ENCODE results near the gene MRPL38. TPM values are rescaled to one million over a fixed set of nuclear protein-coding genes. Genes with fewer than 3 reads are reported as not detected.
"Not testable (repeated sequence)": the region's sequence is repeated elsewhere in the genome, so short reads cannot be mapped to it uniquely, and the experiment has no call there.

MRPL38 gene
- total and polyA plus RNA-seq, 8 donors: 40.6 to 95.8 (median 53.8) TPM

GRCh38 chr17:75853433-75853832 lies 51.3 kb downstream of the MRPL38 start:
- Histone ChIP-seq H3K9me3 (no peaks in the 10 kb centered on the region), H3K4me3 (peak overlapping the region in 1 of 4 donors; percentile 54), H3K27me3 (no peaks in the 10 kb centered on the region), H3K27ac (peak overlapping the region in 2 of 4 donors; percentile 98 to 100), H3K4me1 (peaks cover 20 to 24% (median 21%) of the 10 kb centered on the region in 3 donors), H3K36me3 (peaks cover 0 to 31% (median 16%) of the 10 kb centered on the region in 3 donors)
- intact Hi-C loops (cut with DNase I): no loop called here
- 61 to 71% methylated on average over 7 of the region's 7 CpGs for WGBS, 2 donors
- DNase-seq: no peak
- no peak for FAIRE-seq
- ATAC-seq: no peak
- no peak for TF ChIP-seq CTCF (IDR thresholded peaks at IDR 0.05)

GRCh38 chr17:75851693-75851991 lies 53.0 kb downstream of the MRPL38 start:
- H3K27ac ChIP-seq; DNase-seq; H3K4me3 ChIP-seq; H3K9me3 ChIP-seq; H3K27me3 ChIP-seq; FAIRE-seq; intact Hi-C loops (cut with DNase I); ATAC-seq: not testable (repeated sequence)
- peaks cover 0 to 45% (median 19%) of the 10 kb centered on the region in 3 donors for H3K36me3 ChIP-seq
- H3K4me1 ChIP-seq: peaks cover 37 to 41% (median 37%) of the 10 kb centered on the region in 3 donors
- WGBS, 2 donors: 93% methylated on average over 15 of the region's 15 CpGs

- H3K27ac ChIP-seq: peak overlapping the region in 2 of 4 donors; percentile 1 to 93
- no peak for TF ChIP-seq CTCF (IDR thresholded peaks at IDR 0.05)
- intact Hi-C loops (cut with DNase I): no loop called here
- no peaks in the 10 kb centered on the region for H3K27me3 ChIP-seq
- no peak overlapping the region for H3K4me3 ChIP-seq
- H3K9me3 ChIP-seq: no peaks in the 10 kb centered on the region
- ATAC-seq (no peak), DNase-seq (no peak), FAIRE-seq (no peak)
- H3K4me1 ChIP-seq: peaks cover 42 to 46% (median 43%) of the 10 kb centered on the region in 3 donors
- 81 to 86% methylated on average over 12 of the region's 12 CpGs for WGBS, 2 donors
- peaks cover 0 to 49% (median 19%) of the 10 kb centered on the region in 3 donors for H3K36me3 ChIP-seq
These were observed 53.6 kb downstream of the MRPL38 start for GRCh38 chr17:75850928-75851692.

GRCh38 chr17:75849724-75850123 lies 55.0 kb downstream of the MRPL38 start:
- Histone ChIP-seq H3K4me3 (no peak overlapping the region), H3K27me3 (no peaks in the 10 kb centered on the region), H3K4me1 (peaks cover 55 to 60% (median 56%) of the 10 kb centered on the region in 3 donors), H3K27ac (peak overlapping the region in 3 of 4 donors; percentile 89 to 95 (median 93)), H3K36me3 (peaks cover 0 to 50% (median 19%) of the 10 kb centered on the region in 3 donors), H3K9me3 (no peaks in the 10 kb centered on the region)
- intact Hi-C loops (cut with DNase I): no loop called here
- no peak for TF ChIP-seq CTCF (IDR thresholded peaks at IDR 0.05)
- no peak for ATAC-seq
- WGBS, 2 donors: 76 to 78% methylated on average over 9 of the region's 9 CpGs
- no peak for FAIRE-seq
- DNase-seq: peak in 1 of 6 donors; percentile 51

GRCh38 chr17:75849279-75849646 lies 55.4 kb downstream of the MRPL38 start:
- H3K27ac ChIP-seq: peak overlapping the region; percentile 89 to 95 (median 92)
- ATAC-seq (no peak), DNase-seq (peak in 1 of 6 donors; percentile 57), FAIRE-seq (no peak)
- peaks cover 56 to 64% (median 57%) of the 10 kb centered on the region in 3 donors for H3K4me1 ChIP-seq
- H3K36me3 ChIP-seq: peaks cover 0 to 50% (median 19%) of the 10 kb centered on the region in 3 donors
- H3K9me3 ChIP-seq: no peaks in the 10 kb centered on the region
- no peak overlapping the region for H3K4me3 ChIP-seq
- TF ChIP-seq CTCF (IDR thresholded peaks at IDR 0.05): no peak
- WGBS, 2 donors: 61 to 64% methylated on average over 11 of the region's 11 CpGs
- no peaks in the 10 kb centered on the region for H3K27me3 ChIP-seq
- intact Hi-C loops (cut with DNase I): no loop called here

Other genes with a start within 250 kb of the MRPL38 start
- gene RECQL5, start 237.7 kb downstream of the MRPL38 start, total RNA-seq: 10 to 100 TPM in 4 of 6 donors, 1 to 10 TPM in 2; 8.7 to 29.4 (median 12.8) TPM
- gene RECQL5, start 237.7 kb downstream of the MRPL38 start, polyA plus RNA-seq: 10 to 100 TPM; 54.3 to 65.2 TPM
- 10 to 100 TPM; 22.4 to 45.3 (median 37.0) TPM for gene SAP30BP, start 237.5 kb downstream of the MRPL38 start, total RNA-seq
- gene SAP30BP, start 237.5 kb downstream of the MRPL38 start, polyA plus RNA-seq: 100 to 1,000 TPM in 1 of 2 donors, 10 to 100 TPM in 1; 81.8 to 106 TPM
- gene ITGB4, start 183.4 kb downstream of the MRPL38 start, total RNA-seq: 10 to 100 TPM; 16.4 to 50.5 (median 20.3) TPM
- 10 to 100 TPM; 23.0 to 25.2 TPM for gene ITGB4, start 183.4 kb downstream of the MRPL38 start, polyA plus RNA-seq
- 10 to 100 TPM; 18.0 to 23.2 (median 19.6) TPM for gene GALK1, start 139.7 kb downstream of the MRPL38 start, total RNA-seq
- 10 to 100 TPM; 25.5 to 29.8 TPM for gene GALK1, start 139.7 kb downstream of the MRPL38 start, polyA plus RNA-seq
- gene UNK, start 120.1 kb downstream of the MRPL38 start, total RNA-seq: 10 to 100 TPM; 12.8 to 18.0 (median 14.0) TPM
- 10 to 100 TPM; 28.7 to 28.9 TPM for gene UNK, start 120.1 kb downstream of the MRPL38 start, polyA plus RNA-seq
- 10 to 100 TPM in 3 of 6 donors, 1 to 10 TPM in 3; 4.7 to 23.6 (median 10.0) TPM for gene UNC13D, start 60.5 kb downstream of the MRPL38 start, total RNA-seq
- gene UNC13D, start 60.5 kb downstream of the MRPL38 start, polyA plus RNA-seq: 10 to 100 TPM; 17.9 to 29.0 TPM
- 10 to 100 TPM; 56.0 to 83.5 (median 62.9) TPM for gene WBP2, start 49.5 kb downstream of the MRPL38 start, total RNA-seq
- 100 to 1,000 TPM in 1 of 2 donors, 10 to 100 TPM in 1; 95.0 to 106 TPM for gene WBP2, start 49.5 kb downstream of the MRPL38 start, polyA plus RNA-seq
- gene TRIM47, start 26.3 kb downstream of the MRPL38 start, total RNA-seq: 10 to 100 TPM in 4 of 6 donors, 1 to 10 TPM in 2; 4.2 to 58.2 (median 17.6) TPM
- gene TRIM47, start 26.3 kb downstream of the MRPL38 start, polyA plus RNA-seq: 10 to 100 TPM; 34.1 to 35.9 TPM
- gene TRIM65, start 7.9 kb downstream of the MRPL38 start, total RNA-seq: 10 to 100 TPM in 3 of 6 donors, 1 to 10 TPM in 3; 8.2 to 13.1 (median 10.3) TPM
- gene TRIM65, start 7.9 kb downstream of the MRPL38 start, polyA plus RNA-seq: 10 to 100 TPM in 1 of 2 donors, 1 to 10 TPM in 1; 9.8 to 12.5 TPM
- 10 to 100 TPM in 1 of 6 donors, 1 to 10 TPM in 5; 2.4 to 10.1 (median 3.9) TPM for gene FBF1, start 36.2 kb upstream of the MRPL38 start, total RNA-seq
- gene FBF1, start 36.2 kb upstream of the MRPL38 start, polyA plus RNA-seq: 10 to 100 TPM in 1 of 2 donors, 1 to 10 TPM in 1; 7.7 to 24.8 TPM
- 10 to 100 TPM; 50.4 to 74.2 (median 59.4) TPM for gene ACOX1, start 74.3 kb upstream of the MRPL38 start, total RNA-seq
- 10 to 100 TPM; 16.3 to 25.4 TPM for gene ACOX1, start 74.3 kb upstream of the MRPL38 start, polyA plus RNA-seq
- 10 to 100 TPM in 5 of 6 donors, 1 to 10 TPM in 1; 6.9 to 12.9 (median 12.3) TPM for gene TEN1, start 74.4 kb upstream of the MRPL38 start, total RNA-seq
- 10 to 100 TPM; 19.7 to 35.0 TPM for gene TEN1, start 74.4 kb upstream of the MRPL38 start, polyA plus RNA-seq
- gene CDK3, start 96.0 kb upstream of the MRPL38 start, total RNA-seq: 1 to 10 TPM; 1.9 to 6.3 (median 3.0) TPM
- gene CDK3, start 96.0 kb upstream of the MRPL38 start, polyA plus RNA-seq: 10 to 100 TPM; 32.2 to 34.7 TPM
- gene EVPL, start 122.4 kb upstream of the MRPL38 start, total RNA-seq: 1 to 10 TPM; 1.3 to 3.5 (median 2.9) TPM
- gene EVPL, start 122.4 kb upstream of the MRPL38 start, polyA plus RNA-seq: 10 to 100 TPM in 1 of 2 donors, 1 to 10 TPM in 1; 6.5 to 14.6 TPM
- 10 to 100 TPM; 42.4 to 74.6 (median 55.3) TPM for gene SRP68, start 167.6 kb upstream of the MRPL38 start, total RNA-seq
- gene SRP68, start 167.6 kb upstream of the MRPL38 start, polyA plus RNA-seq: 10 to 100 TPM; 32.2 to 45.9 TPM
- under 1 TPM in 2 of 6 donors, not detected in 4; 0.12 to 0.19 TPM for gene GALR2, start 169.9 kb upstream of the MRPL38 start, total RNA-seq
- under 1 TPM in 1 of 2 donors, not detected in 1; 0.11 TPM for gene GALR2, start 169.9 kb upstream of the MRPL38 start, polyA plus RNA-seq
- under 1 TPM in 1 of 6 donors, not detected in 5; 0.06 TPM for gene ZACN, start 174.3 kb upstream of the MRPL38 start, total RNA-seq
- 1 to 10 TPM; 3.4 to 4.2 TPM for gene ZACN, start 174.3 kb upstream of the MRPL38 start, polyA plus RNA-seq
- gene EXOC7, start 198.9 kb upstream of the MRPL38 start, total RNA-seq: 10 to 100 TPM; 38.4 to 81.3 (median 49.8) TPM
- 100 to 1,000 TPM in 1 of 2 donors, 10 to 100 TPM in 1; 97.1 to 103 TPM for gene EXOC7, start 198.9 kb upstream of the MRPL38 start, polyA plus RNA-seq
- gene FOXJ1, start 236.4 kb upstream of the MRPL38 start, total RNA-seq: 1 to 10 TPM in 1 of 6 donors, under 1 TPM in 5; 0.14 to 1.2 (median 0.36) TPM
- gene FOXJ1, start 236.4 kb upstream of the MRPL38 start, polyA plus RNA-seq: 1 to 10 TPM; 2.4 to 5.7 TPM